GM18519 (cell line): ENCODE results near the gene NXPE4.
"Not testable (repeated sequence)": the region's sequence is repeated elsewhere in the genome, so short reads cannot be mapped to it uniquely, and the experiment has no call there.

Experiments
- ATAC-seq: cut with Tn5 transposase; IDR thresholded peaks from one replicate; pipeline ENCODE4 v1.9.1; 2021; ENCODE audit warnings: mild to moderate bottlenecking, moderate library complexity; ENCODE audit not compliant: unreplicated experiment, low FRiP score

The NXPE4 gene

DNA sequence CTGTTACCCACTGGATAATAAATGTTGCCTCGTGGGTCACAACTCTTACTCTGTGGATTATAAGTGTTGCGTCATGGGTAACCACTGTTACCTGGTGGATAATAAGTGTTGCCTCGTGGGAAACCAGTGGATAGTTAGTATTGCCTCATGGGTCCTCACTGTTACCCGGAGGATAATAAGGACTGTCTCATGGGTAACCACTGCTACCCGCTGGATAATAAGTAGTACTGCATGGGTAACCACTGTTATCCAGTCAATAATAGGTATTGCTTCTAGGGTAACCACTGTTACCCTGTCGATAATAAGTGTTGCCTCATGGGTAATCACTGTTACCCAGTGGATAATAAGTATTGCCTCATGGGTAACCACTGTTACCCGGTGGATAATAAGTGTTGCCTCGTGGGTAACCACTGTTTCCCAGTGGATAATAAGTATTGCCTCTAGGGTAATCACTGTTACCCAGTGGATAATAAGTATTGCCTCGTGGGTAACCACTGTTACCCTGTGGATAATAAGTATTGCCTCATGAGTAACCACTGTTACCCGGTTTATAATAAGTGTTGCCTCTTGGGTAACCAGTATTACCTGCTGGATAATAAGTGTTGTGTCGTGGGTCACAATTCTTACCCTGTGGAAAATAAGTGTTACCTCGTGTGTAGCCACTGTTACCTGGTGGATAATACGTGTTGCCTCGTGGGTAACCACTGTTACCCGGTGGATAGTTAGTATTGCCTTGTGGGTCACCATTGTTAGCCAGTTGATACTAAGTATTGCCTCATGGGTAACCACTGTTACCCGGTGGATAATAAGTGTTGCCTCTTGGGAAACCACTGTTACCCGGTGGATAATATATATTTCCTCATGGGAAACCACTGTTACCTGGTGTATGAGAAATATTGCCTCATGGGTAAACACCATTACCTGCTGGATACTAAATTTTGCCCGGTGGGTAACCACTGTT is 15.7 kb upstream of the NXPE4 start:
- no peak for ATAC-seq

DNA sequence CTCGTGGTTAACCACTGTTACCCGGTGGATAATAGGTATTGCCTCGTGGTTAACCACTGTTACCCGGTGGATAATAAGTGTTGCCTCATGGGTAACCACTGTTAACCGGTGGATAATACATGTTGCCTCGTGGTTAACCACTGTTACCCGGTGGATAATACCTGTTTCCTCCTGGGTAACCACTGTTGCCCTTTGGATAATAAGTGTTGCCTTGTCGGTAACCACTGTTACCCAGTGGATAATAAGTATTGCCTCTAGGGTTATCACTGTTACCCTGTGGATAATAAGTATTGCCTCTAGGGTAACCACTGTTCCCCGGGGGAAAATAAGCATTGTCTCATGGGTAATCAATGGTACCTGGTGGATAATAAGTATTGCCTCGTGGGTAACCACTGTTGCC is 15.0 kb upstream of the NXPE4 start:
- ATAC-seq: no peak

DNA sequence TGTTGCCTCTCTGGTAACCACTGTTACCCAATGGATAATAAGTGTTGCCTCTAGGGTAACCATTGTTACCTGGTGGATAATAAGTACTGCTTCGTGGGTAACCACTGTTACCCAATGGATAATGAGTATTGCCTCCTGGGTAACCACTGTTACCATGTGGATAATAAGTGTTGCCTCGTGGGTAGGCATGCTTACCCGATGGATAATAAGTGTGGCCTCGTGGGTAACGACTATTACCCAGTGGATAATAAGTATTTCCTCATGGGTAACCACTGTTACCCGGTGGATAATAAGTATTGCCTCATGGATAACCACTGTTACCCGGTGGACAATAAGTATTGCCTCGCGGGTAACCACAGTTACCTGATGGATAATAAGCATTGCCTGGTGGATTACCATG is 13.8 kb upstream of the NXPE4 start:
- no peak for ATAC-seq

- not testable (repeated sequence) for ATAC-seq
Observed at GRCh38 chr11:114608605-114609004, 13.0 kb upstream of the NXPE4 start.

GRCh38 chr11:114607753-114608459 is 12.3 kb upstream of the NXPE4 start:
- no peak for ATAC-seq

DNA sequence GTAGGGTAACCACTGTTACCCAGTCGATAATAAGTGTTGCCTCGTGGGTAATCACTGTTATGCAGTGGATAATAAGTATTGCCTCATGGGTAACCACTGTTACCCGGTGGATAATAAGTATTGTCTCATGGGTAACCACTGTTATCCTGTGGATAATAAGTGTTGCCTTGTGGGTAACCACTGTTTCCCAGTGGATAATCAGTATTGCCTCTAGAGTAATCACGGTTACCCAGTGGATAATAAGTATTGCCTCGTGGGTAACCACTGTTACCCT is 11.2 kb upstream of the NXPE4 start:
- not testable (repeated sequence) for ATAC-seq

DNA sequence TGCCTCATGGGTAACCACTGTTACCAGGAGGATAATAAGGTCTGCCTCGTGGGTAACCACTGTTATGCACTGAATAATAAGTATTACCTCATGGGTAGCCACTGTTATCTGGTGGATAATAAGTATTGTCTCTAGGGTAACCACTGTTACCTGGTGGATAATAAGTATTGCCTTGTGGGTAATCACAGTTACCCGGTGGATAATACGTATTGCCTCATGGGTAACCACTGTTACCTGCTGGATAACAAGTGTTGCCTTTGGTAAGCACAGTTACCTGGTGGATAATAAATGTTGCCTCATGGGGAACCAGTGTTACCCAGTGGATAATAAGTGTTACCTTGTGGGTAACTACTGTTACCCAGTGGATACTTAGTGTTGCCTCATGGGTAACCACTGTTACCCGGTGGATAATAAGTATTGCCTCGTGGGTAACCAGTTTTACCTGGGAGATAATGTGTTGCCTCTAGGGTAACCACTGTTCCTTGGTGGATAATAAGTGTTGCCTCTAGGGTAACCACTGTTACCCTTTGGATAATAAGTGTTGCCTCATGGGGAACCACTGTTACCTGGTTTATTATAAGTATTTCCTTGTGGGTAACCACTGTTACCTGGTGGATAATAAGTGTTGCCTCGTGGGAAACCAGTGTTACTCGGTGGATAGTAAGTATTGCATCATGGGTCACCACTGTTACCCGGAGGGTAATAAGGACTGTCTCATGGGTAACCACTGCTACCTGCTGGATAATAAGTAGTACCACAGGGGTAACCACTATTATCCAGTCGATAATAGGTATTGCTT is 10.6 kb upstream of the NXPE4 start:
- ATAC-seq: no peak

DNA sequence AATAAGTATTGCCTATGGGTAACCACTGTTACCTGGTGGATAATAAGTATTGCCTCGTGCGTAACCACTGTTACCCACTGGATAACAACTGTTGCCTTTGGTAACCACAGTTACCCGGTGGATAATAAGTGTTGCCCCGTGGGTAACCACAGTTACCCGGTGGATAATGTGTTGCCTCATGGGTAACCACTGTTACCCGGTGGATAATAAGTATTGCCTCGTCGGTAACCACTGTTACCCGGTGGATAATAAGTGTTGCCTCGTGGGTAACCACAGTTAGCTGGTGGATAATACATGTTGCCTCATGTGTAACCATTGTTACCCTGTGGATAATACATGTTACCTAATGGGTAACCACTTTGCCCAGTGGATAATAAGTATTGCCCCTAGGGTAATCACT is 9.8 kb upstream of the NXPE4 start:
- ATAC-seq: no peak

DNA sequence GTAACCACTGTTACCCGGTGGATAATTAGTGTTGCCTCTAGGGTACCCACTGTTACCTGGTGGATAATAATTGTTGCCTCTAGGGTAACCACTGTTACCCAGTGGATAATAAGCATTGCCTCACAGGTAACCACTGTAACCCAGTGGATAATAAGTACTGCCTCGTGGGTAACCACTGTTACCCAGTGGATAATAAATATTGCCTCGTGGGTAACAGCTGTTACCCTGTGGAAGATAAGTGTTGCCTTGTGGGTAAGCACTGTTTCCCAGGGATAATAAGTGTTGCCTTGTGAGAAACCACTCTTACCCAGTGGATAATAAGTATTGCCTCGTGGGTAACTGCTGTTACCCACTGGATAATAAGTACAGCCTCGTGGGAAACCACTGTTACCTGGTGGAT is 9.3 kb upstream of the NXPE4 start:
- ATAC-seq: no peak

- ATAC-seq: no peak
Observed at GRCh38 chr11:114604179-114604813, 8.7 kb upstream of the NXPE4 start.

GRCh38 chr11:114603151-114603550 is 7.6 kb upstream of the NXPE4 start:
- ATAC-seq: not testable (repeated sequence)

GRCh38 chr11:114598461-114598860 is 2.9 kb upstream of the NXPE4 start:
- ATAC-seq: no peak

DNA sequence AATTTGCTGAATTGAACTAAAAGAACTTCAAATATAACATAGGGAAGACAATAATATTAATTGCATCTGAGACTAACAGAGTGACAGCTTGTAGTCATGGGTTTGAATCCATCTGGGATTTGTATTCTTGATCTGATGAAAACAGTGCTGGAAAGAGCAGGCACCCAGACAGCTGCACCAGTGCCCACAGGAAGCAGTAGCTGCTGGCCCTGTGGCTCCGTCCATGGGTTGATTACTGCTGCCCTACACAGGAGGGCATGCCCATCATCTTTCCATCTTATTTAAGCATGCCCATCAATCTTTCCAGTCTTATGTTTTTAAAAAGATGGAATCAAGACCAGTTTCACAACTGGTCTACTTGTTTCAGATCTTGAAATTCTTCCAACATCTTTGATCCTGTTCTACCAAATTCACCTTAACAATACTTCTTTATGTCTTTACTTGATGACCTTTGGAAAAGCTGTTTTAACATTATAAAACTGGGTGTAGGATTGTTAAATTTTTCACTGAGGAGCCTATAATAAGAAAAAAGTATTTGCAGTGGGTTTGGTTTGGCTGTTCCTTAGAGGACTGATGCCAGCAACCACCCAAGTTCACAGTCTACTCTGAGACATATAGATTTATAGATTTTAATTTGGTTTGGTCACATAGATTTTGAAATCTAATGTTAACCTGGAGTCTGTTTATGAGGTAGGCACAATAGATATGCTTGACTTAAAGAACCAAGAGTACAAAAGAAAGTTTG is 761 bp upstream of the NXPE4 start:
- no peak for ATAC-seq

GRCh38 chr11:114594703-114595102 is 883 bp downstream of the NXPE4 start:
- ATAC-seq: no peak

GRCh38 chr11:114587398-114587953 is 8.1 kb downstream of the NXPE4 start:
- no peak for ATAC-seq

- ATAC-seq: no peak
Observed at GRCh38 chr11:114586797-114587196, 8.8 kb downstream of the NXPE4 start.

DNA sequence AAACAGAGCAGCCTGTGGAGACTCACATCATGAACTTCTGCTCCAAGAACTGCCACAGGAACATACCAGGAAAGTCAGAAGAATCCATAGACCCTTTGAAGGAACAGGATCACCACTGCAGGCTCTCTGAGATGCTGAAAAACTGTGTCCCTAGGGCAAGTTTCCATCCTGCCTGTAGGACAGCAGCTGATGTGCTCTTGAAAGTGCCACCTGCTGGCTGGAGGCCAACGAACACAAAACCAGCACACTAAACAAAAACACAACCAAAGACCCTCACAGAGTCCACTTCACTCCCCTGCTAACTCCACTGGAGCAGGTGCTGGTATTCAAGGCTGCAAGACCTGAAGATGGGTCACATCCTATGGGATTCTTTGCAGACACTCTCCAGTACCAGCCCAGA is 23.9 kb downstream of the NXPE4 start:
- ATAC-seq: no peak

DNA sequence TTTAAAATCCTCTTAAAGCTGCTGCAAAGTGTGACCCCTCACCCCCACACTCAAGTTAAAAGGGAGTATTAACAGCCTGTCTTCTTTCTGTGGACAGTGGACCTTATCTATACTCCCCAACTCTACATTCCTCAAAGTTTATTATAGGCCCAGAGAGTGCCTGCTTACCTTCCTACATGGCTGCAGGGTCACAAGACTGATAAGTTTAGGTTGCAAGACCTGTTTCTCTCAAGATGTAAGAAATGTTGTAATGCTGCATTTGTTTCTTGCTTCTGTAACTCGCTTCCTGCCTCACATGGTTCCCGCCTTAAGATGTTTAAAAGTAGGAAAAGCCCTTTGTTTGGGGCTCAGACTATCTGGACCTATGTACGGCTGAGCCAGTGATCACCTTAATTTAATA is 25.8 kb downstream of the NXPE4 start:
- no peak for ATAC-seq

GRCh38 chr11:114566276-114566675 is 29.3 kb downstream of the NXPE4 start:
- ATAC-seq: no peak

- no peak for ATAC-seq
Observed at GRCh38 chr11:114564831-114565230, 30.8 kb downstream of the NXPE4 start.
